GM12878 (cell line): ENCODE data around the gene RTCB. TPM values are rescaled to one million over a fixed set of nuclear protein-coding genes. Genes with fewer than 3 reads are reported as not detected.

ENCODE experiments used
- ATAC-seq: fragments of 200-7000 bp; cut with Tn5 transposase; 3 replicates; pipeline ENCODE4 v1.9.1; 2020; ENCODE audit warnings: mild to moderate bottlenecking, moderate library complexity
- BruUV-seq: library from RNA; stranded (reverse); fragments of 400-500 nt; replicated peaks from 2 replicates; lab custom pipeline; 2021; lab: Mats Ljungman, UMichigan
- CTCF ChIA-PET: fragments of 300-600 bp; sonication (Branson Sonifier 250); formaldehyde crosslinking; extraction: SDS; loops from one replicate; lab custom pipeline; 2021; ENCODE audit warnings: inconsistent platforms; lab: Yijun Ruan, JAX
- POLR2A ChIA-PET: fragments of 350-600 bp; formaldehyde crosslinking; extraction: SDS; loops from one replicate; lab custom pipeline; 2021; ENCODE audit warnings: inconsistent platforms; lab: Charles Lee
- RAD21 ChIA-PET: fragments of 300-600 bp; sonication (Branson Sonifier 250); formaldehyde crosslinking; loops from one replicate; lab custom pipeline; 2023; ENCODE audit warnings: antibody characterized with exemption; ENCODE audit not compliant: unreplicated experiment; lab: Charles Lee
- SMC1A ChIA-PET: fragments of 300-600 bp; sonication (Branson Sonifier 250); formaldehyde crosslinking; loops from one replicate; lab custom pipeline; 2023; ENCODE audit not compliant: unreplicated experiment, uncharacterized antibody; lab: Charles Lee
- DNase-seq: peaks from one replicate; pipeline ENCODE4 v3.0.0-alpha.2; 2011; ENCODE audit warnings: low read depth, low spot score
- FAIRE-seq: peaks from 3 replicates; lab custom pipeline; 2011; peaks lifted over from hg19 to GRCh38; lab: Jason Lieb, UNC
- H2AFZ ChIP-seq: 2 replicates; pipeline ENCODE4 v1.6.0; 2011; ENCODE audit warnings: low read depth, low read length, control low read depth; ENCODE audit not compliant: control insufficient read depth
- H3K27ac ChIP-seq: 2 replicates; pipeline ENCODE4 v1.5.1; 2011; ENCODE audit warnings: control low read depth; ENCODE audit not compliant: control insufficient read depth, insufficient read depth
- H3K27me3 ChIP-seq, 2 experiments: replicated peaks in 1 of 2; 2 replicates each; pipeline versions ENCODE4 v1.6.0 to v1.6.1; 2011; ENCODE audit warnings: low read length in 1 of 2; ENCODE audit not compliant: control insufficient read depth in 2 of 2, insufficient read depth in 2 of 2
- H3K36me3 ChIP-seq, 2 experiments: 2 replicates each; pipeline ENCODE4 v1.5.1; 2011; ENCODE audit warnings: low read length in 1 of 2; ENCODE audit not compliant: control insufficient read depth in 2 of 2, insufficient read depth in 2 of 2
- H3K4me1 ChIP-seq: 2 replicates; pipeline ENCODE4 v1.6.1; 2011; ENCODE audit warnings: mild to moderate bottlenecking, low read length, moderate library complexity, mixed read lengths; ENCODE audit not compliant: control insufficient read depth, insufficient read depth
- H3K4me2 ChIP-seq: 2 replicates; pipeline ENCODE4 v1.6.0; 2011; ENCODE audit warnings: control low read depth; ENCODE audit not compliant: control insufficient read depth, insufficient read depth
- H3K4me3 ChIP-seq: fragments of 200-600 bp; sonication (generic); 2 replicates; pipeline ENCODE4 v1.5.1; 2016
- H3K79me2 ChIP-seq: 2 replicates; pipeline ENCODE4 v1.6.0; 2011; ENCODE audit warnings: low read length; ENCODE audit not compliant: control insufficient read depth, insufficient read depth
- H3K9ac ChIP-seq: 2 replicates; pipeline ENCODE4 v1.8.0; 2011; ENCODE audit warnings: low read length, control low read depth, mixed read lengths; ENCODE audit not compliant: control insufficient read depth, insufficient read depth
- H3K9me3 ChIP-seq: replicated peaks from 3 replicates; pipeline ENCODE4 v1.5.1; 2011; ENCODE audit warnings: mild to moderate bottlenecking, low read length; ENCODE audit not compliant: control insufficient read depth, insufficient read depth
- H4K20me1 ChIP-seq: 2 replicates; pipeline ENCODE4 v1.6.0; 2011; ENCODE audit not compliant: control insufficient read depth, insufficient read depth
- CREB1 ChIP-seq: IDR thresholded peaks from 2 replicates; pipeline ENCODE4 v1.6.1; 2012; ENCODE audit warnings: low read depth, mild to moderate bottlenecking, inconsistent platforms
- DPF2 ChIP-seq: fragments of 450-650 bp; IDR thresholded peaks from 2 replicates; pipeline ENCODE4 v1.6.1; 2017; ENCODE audit warnings: mild to moderate bottlenecking
- EED ChIP-seq: sonication (generic); IDR thresholded peaks from 2 replicates; pipeline ENCODE4 v1.6.1; 2016; ENCODE audit warnings: antibody characterized with exemption, low read depth
- EZH2 ChIP-seq: IDR thresholded peaks from 2 replicates; pipeline ENCODE4 v1.6.1; 2012; ENCODE audit warnings: low read depth, mild to moderate bottlenecking, control low read depth, inconsistent platforms, low read length, borderline replicate concordance; ENCODE audit not compliant: control insufficient read depth
- IRF5 ChIP-seq: fragments of 450-650 bp; IDR thresholded peaks from 2 replicates; pipeline ENCODE4 v1.6.1; 2017; ENCODE audit warnings: borderline replicate concordance
- KAT2A ChIP-seq: conservative IDR thresholded peaks from 2 replicates; pipeline ENCODE4 v1.6.1; 2011; ENCODE audit warnings: low read depth, low read length; ENCODE audit not compliant: control insufficient read depth
- MYC ChIP-seq: IDR thresholded peaks from 2 replicates; pipeline ENCODE4 v1.6.1; 2011; ENCODE audit warnings: mild to moderate bottlenecking, low read length, moderate library complexity, inconsistent platforms; ENCODE audit not compliant: insufficient read depth, insufficient replicate concordance, insufficient read length, severe bottlenecking
- NBN ChIP-seq: fragments of 450-650 bp; IDR thresholded peaks from 2 replicates; pipeline ENCODE4 v1.6.1; 2016
- PKNOX1 ChIP-seq: fragments of 450-650 bp; IDR thresholded peaks from 2 replicates; pipeline ENCODE4 v1.6.1; 2016; ENCODE audit warnings: mild to moderate bottlenecking
- POLR2AphosphoS2 ChIP-seq: IDR thresholded peaks from 2 replicates; pipeline ENCODE4 v1.6.1; 2011; ENCODE audit warnings: low read depth, mild to moderate bottlenecking, low read length, improper control_type of control experiment, moderate library complexity
- RELA ChIP-seq: fragments of 450-650 bp; IDR thresholded peaks from 2 replicates; pipeline ENCODE4 v1.8.0; 2014; ENCODE audit warnings: borderline replicate concordance; ENCODE audit not compliant: partially characterized antibody
- SMAD1 ChIP-seq: fragments of 450-650 bp; IDR thresholded peaks from 2 replicates; pipeline ENCODE4 v1.6.1; 2018; ENCODE audit warnings: mild to moderate bottlenecking, low read depth; ENCODE audit not compliant: partially characterized antibody
- USF2 ChIP-seq: IDR thresholded peaks from 2 replicates; pipeline ENCODE4 v1.6.1; 2011; ENCODE audit warnings: low read depth, low read length, improper control_type of control experiment, borderline replicate concordance
- ZNF274 ChIP-seq: IDR thresholded peaks from one replicate; pipeline ENCODE4 v1.8.0; 2011; ENCODE audit not compliant: insufficient read length, insufficient read depth
- ZZZ3 ChIP-seq: IDR thresholded peaks from 2 replicates; pipeline ENCODE4 v1.6.1; 2011; ENCODE audit warnings: low read depth; ENCODE audit not compliant: control insufficient read depth, insufficient read length
- WGBS: methylation state at CpG from one replicate; pipeline ENCODE4 v1.1.6; 2016; ENCODE audit warnings: low lambda C conversion rate; ENCODE audit not compliant: insufficient replicate concordance, insufficient coverage; ENCODE audit errors: missing lambda C conversion rate; 5-methylcytosine and 5-hydroxymethylcytosine counted together
- in situ Hi-C: fragments of 300-500 bp; cut with MboI; formaldehyde crosslinking; loops from 9 replicates; pipeline ENCODE4 v1.14.3; 2018; ENCODE audit warnings: mixed read lengths
- intact Hi-C: fragments of 100-400 bp; cut with micrococcal nuclease; formaldehyde crosslinking; loops from one replicate; pipeline ENCODE4 v1.14.2; 2022; ENCODE audit not compliant: unreplicated experiment
- polyA plus RNA-seq, 11 experiments: library from polyadenylated mRNA; depleted of rRNA in 4 of 11; unstranded in 6 of 11; stranded (reverse) in 5 of 11; fragments of >200 nt; fragmentation: Nextera tagmentation in 4 of 11; fragmentation: Illumina TruSeq in 1 of 11; extraction: Ambion mirVana in 4 of 11; extraction: Trizol in 1 of 11; gene quantifications; 1 replicate in 1 of 11; 2 replicates in 10 of 11; pipeline versions ENCODE4 v1.2.1 to v1.2.3, GENCODE V29; 2011 to 2016; ENCODE audit warnings: inconsistent platforms in 2 of 11, missing spikeins in 2 of 11, low read depth in 1 of 11
- total RNA-seq, 4 experiments: library from RNA; depleted of rRNA in 3 of 4; stranded (reverse); fragments of >200 nt in 3 of 4; fragmentation: Illumina TruSeq in 1 of 4; extraction: Trizol in 1 of 4; gene quantifications; 2 replicates each; pipeline versions ENCODE4 v1.2.1 to v1.2.3, GENCODE V29; 2013 to 2021

RTCB gene
- total and polyA plus RNA-seq, 10 of the 15 experiments (the other 5 are each of a cell fraction or from before 2014, with no cell fraction given) = 88.4 to 203 (median 106) TPM

GRCh38 chr22:32410459-32410858 lies 1.6 kb downstream of the RTCB start:
- DNase-seq (no peak), FAIRE-seq (no peak), ATAC-seq (peak; percentile 12; the same call in 2 of the 3 replicates)
- SMC1A ChIA-PET = interaction anchor here (2.4 kb wide), 1 partner anchor 11 kb away, joined by 14 read pairs; no protein-coding TSS in a partner anchor
- POLR2A ChIA-PET = interaction anchor here (1.7 kb wide), 1 partner anchor 65 kb away, joined by 7 read pairs; the partner anchor contains the start of gene FBXO7
- Histone ChIP-seq H3K36me3 (no peaks in the 10 kb centered on the region; a peak in 2 of 4 replicates), H4K20me1 (no peaks in the 10 kb centered on the region), H3K9ac (peak overlapping the region; percentile 96; the same call in 1 of the 2 replicates), H2AFZ (no peak overlapping the region), H3K27me3 (no peaks in the 10 kb centered on the region), H3K4me2 (peak overlapping the region; percentile 84), H3K27ac (no peak overlapping the region), H3K9me3 (no peaks in the 10 kb centered on the region), H3K4me1 (peaks cover 17% of the 10 kb centered on the region; the same call in 1 of the 2 replicates), H3K79me2 (peaks cover 29% of the 10 kb centered on the region), H3K4me3 (peak overlapping the region; percentile 81; the same call in 1 of the 2 replicates)
- intact Hi-C loops = no loop called here
- RAD21 ChIA-PET = no interaction called here
- CTCF ChIA-PET = interaction anchor here (1.0 to 3.8 kb wide), 3 partner anchors 17 to 69 kb away, joined by 3 to 39 read pairs (median 6); partner anchors contain the start of gene FBXO7
- in situ Hi-C loops = no loop called here
- no TSS peak for BruUV-seq
- TF ChIP-seq DPF2 (no peak), IRF5 (no peak), CREB1 (no peak), SMAD1 (no peak), PKNOX1 (no peak), ZNF274 (no peak), RELA (no peak), MYC (no peak), KAT2A (no peak), NBN (no peak), POLR2AphosphoS2 (no peak), EED (no peak), ZZZ3 (no peak), EZH2 (no peak), USF2 (no peak)
- 96% methylated on average over 2 of the region's 4 CpGs for WGBS
